Middle frontal gyrus (tissue), 1 donor: ENCODE data around the gene ST7L.
"Not testable (repeated sequence)": the region's sequence is repeated elsewhere in the genome, so short reads cannot be mapped to it uniquely, and the experiment has no call there.

ENCODE experiments used
- DNase-seq: peaks from one replicate; pipeline ENCODE4 v3.0.0-alpha.2; 2015; ENCODE audit warnings: low spot score; ENCODE audit errors: extremely low spot score

ST7L gene

GRCh38 chr1:112618721-112619517 is at the start of gene ST7L:
Gene ST7L (minus strand): TSS chr1:112619141. CDS start chr1:112619113, 28 bp downstream.
- peak; percentile 81 for DNase-seq

- DNase-seq = no peak
Observed at GRCh38 chr1:112666946-112667345, 48.0 kb upstream of the ST7L start.

GRCh38 chr1:112665857-112666256 is 46.9 kb upstream of the ST7L start:
- DNase-seq = no peak

GRCh38 chr1:112651205-112651604 is 32.3 kb upstream of the ST7L start:
- DNase-seq = no peak

GRCh38 chr1:112646225-112646624 is 27.3 kb upstream of the ST7L start:
- DNase-seq = no peak

GRCh38 chr1:112643080-112643479 is 24.1 kb upstream of the ST7L start:
- DNase-seq = no peak

GRCh38 chr1:112640437-112640836 is 21.5 kb upstream of the ST7L start:
- not testable (repeated sequence) for DNase-seq

GRCh38 chr1:112638110-112638428 is 19.1 kb upstream of the ST7L start:
- no peak for DNase-seq

GRCh38 chr1:112637254-112638109 is 18.5 kb upstream of the ST7L start:
- peak; percentile 47 for DNase-seq

- no peak for DNase-seq
Observed at GRCh38 chr1:112636597-112637253, 17.8 kb upstream of the ST7L start.

GRCh38 chr1:112636056-112636455 is 17.1 kb upstream of the ST7L start:
- DNase-seq = no peak

- no peak for DNase-seq
Observed at GRCh38 chr1:112634367-112634766, 15.4 kb upstream of the ST7L start.

- no peak for DNase-seq
Observed at GRCh38 chr1:112633628-112634027, 14.7 kb upstream of the ST7L start.

GRCh38 chr1:112629256-112629655 is 10.3 kb upstream of the ST7L start:
- no peak for DNase-seq

- no peak for DNase-seq
Observed at GRCh38 chr1:112628516-112628915, 9.6 kb upstream of the ST7L start.

- DNase-seq = no peak
Observed at GRCh38 chr1:112626887-112627286, 7.9 kb upstream of the ST7L start.

GRCh38 chr1:112626193-112626592 is 7.3 kb upstream of the ST7L start:
- DNase-seq = no peak

- DNase-seq = no peak
Observed at GRCh38 chr1:112625696-112626095, 6.8 kb upstream of the ST7L start.

- not testable (repeated sequence) for DNase-seq
Observed at GRCh38 chr1:112624493-112624892, 5.6 kb upstream of the ST7L start.

- DNase-seq = no peak
Observed at GRCh38 chr1:112620377-112620695, 1.4 kb upstream of the ST7L start.

GRCh38 chr1:112619518-112620376 is 806 bp upstream of the ST7L start, which contains the start of gene CAPZA1:
Gene CAPZA1 (plus strand): TSS chr1:112619832. CDS start chr1:112619845, 13 bp downstream.
- DNase-seq = peak; percentile 82
